ENCODE measurements around the gene PDE7B.
"Not testable (repeated sequence)": the region's sequence is repeated elsewhere in the genome, so short reads cannot be mapped to it uniquely, and the experiment has no call there.

The PDE7B gene

GRCh38 chr6:135850882-135851281 is 619 bp upstream of the PDE7B start:
- no peak for DNase-seq

- no peak for DNase-seq
These were observed 1.2 kb downstream of the PDE7B start for GRCh38 chr6:135852746-135853145.

- DNase-seq = peak; percentile 48
These were observed 1.7 kb downstream of the PDE7B start for GRCh38 chr6:135853227-135853626.

- DNase-seq = no peak
These were observed 2.5 kb downstream of the PDE7B start for GRCh38 chr6:135853986-135854385.

- no peak for DNase-seq
These were observed 3.3 kb downstream of the PDE7B start for GRCh38 chr6:135854799-135855198.

- no peak for DNase-seq
These were observed 7.4 kb downstream of the PDE7B start for GRCh38 chr6:135858931-135859330.

- no peak for DNase-seq
These were observed 8.9 kb downstream of the PDE7B start for GRCh38 chr6:135860361-135860760.

- no peak for DNase-seq
These were observed 9.7 kb downstream of the PDE7B start for GRCh38 chr6:135861189-135861588.

- not testable (repeated sequence) for DNase-seq
These were observed 13.4 kb downstream of the PDE7B start for GRCh38 chr6:135864929-135865328.

- DNase-seq = no peak
These were observed 15.1 kb downstream of the PDE7B start for GRCh38 chr6:135866445-135867123.

- DNase-seq = no peak
These were observed 15.8 kb downstream of the PDE7B start for GRCh38 chr6:135867332-135867731.

- DNase-seq = peak; percentile 44
These were observed 18.4 kb downstream of the PDE7B start for GRCh38 chr6:135869857-135870256.

- DNase-seq = peak; percentile 93
These were observed 19.2 kb downstream of the PDE7B start for GRCh38 chr6:135870722-135871121.

- peak; percentile 79 for DNase-seq
These were observed 19.8 kb downstream of the PDE7B start for GRCh38 chr6:135871296-135871695.

GRCh38 chr6:135871878-135872277 is 20.4 kb downstream of the PDE7B start:
- DNase-seq = peak; percentile 85

GRCh38 chr6:135875446-135875845 is 23.9 kb downstream of the PDE7B start:
- DNase-seq = no peak

GRCh38 chr6:135876058-135876457 is 24.6 kb downstream of the PDE7B start:
- no peak for DNase-seq

- no peak for DNase-seq
These were observed 26.2 kb downstream of the PDE7B start for GRCh38 chr6:135877666-135878065.

GRCh38 chr6:135880066-135880972 is 28.8 kb downstream of the PDE7B start:
- peak; percentile 84 for DNase-seq

GRCh38 chr6:135883045-135883444 is 31.5 kb downstream of the PDE7B start:
- peak; percentile 71 for DNase-seq

- DNase-seq = no peak
These were observed 32.0 kb downstream of the PDE7B start for GRCh38 chr6:135883536-135883935.

GRCh38 chr6:135884136-135884535 is 32.6 kb downstream of the PDE7B start:
- no peak for DNase-seq

GRCh38 chr6:135887069-135887468 is 35.6 kb downstream of the PDE7B start:
- no peak for DNase-seq

GRCh38 chr6:135888818-135889217 is 37.3 kb downstream of the PDE7B start:
- DNase-seq = no peak

Measured in fibroblast of skin of back (primary cell).